DND-41 (cell line): ENCODE measurements around the gene MKS1.

Source experiments
- ATAC-seq: fragments of 200-7000 bp; cut with Tn5 transposase; 3 replicates; pipeline ENCODE4 v1.9.1; 2021; ENCODE audit warnings: low read depth; ENCODE audit not compliant: insufficient read depth
- DNase-seq: peaks from one replicate; pipeline ENCODE4 v3.0.0-alpha.2; 2020
- H2AFZ ChIP-seq: 2 replicates; pipeline ENCODE4 v1.6.0; 2012; ENCODE audit warnings: low read depth, low read length
- H3K27ac ChIP-seq: 2 replicates; pipeline ENCODE4 v1.5.1; 2012; ENCODE audit warnings: low read length, inconsistent platforms
- H3K27me3 ChIP-seq: fragments of 200-600 bp; sonication (generic); 2 replicates; pipeline ENCODE4 v1.6.0; 2012; ENCODE audit warnings: low read length, mild to moderate bottlenecking, inconsistent platforms; ENCODE audit not compliant: insufficient read depth, poor library complexity
- H3K36me3 ChIP-seq: 2 replicates; pipeline ENCODE4 v1.5.1; 2012; ENCODE audit warnings: low read length, inconsistent platforms; ENCODE audit not compliant: insufficient read depth
- H3K4me1 ChIP-seq: 2 replicates; pipeline ENCODE4 v1.5.1; 2012; ENCODE audit warnings: mild to moderate bottlenecking, low read length; ENCODE audit not compliant: insufficient read depth
- H3K4me2 ChIP-seq: 2 replicates; pipeline ENCODE4 v1.6.0; 2012; ENCODE audit warnings: mild to moderate bottlenecking, moderate library complexity, low read length, inconsistent platforms; ENCODE audit not compliant: insufficient read depth
- H3K4me3 ChIP-seq, 2 experiments: fragments of 200-600 bp in 1 of 2; shearing (Covaris generic) in 1 of 2; 2 replicates each; pipeline ENCODE4 v1.5.1; 2012 to 2016; ENCODE audit warnings: inconsistent platforms in 2 of 2, low read length in 2 of 2, mild to moderate bottlenecking in 2 of 2, low read depth in 1 of 2, moderate library complexity in 1 of 2
- H3K79me2 ChIP-seq: 2 replicates; pipeline ENCODE4 v1.6.0; 2012; ENCODE audit warnings: low read length, inconsistent platforms; ENCODE audit not compliant: insufficient read depth
- H3K9ac ChIP-seq: 2 replicates; pipeline ENCODE4 v1.6.0; 2012; ENCODE audit warnings: low read depth, mild to moderate bottlenecking, inconsistent platforms, low read length, moderate library complexity
- H3K9me3 ChIP-seq: 2 replicates; pipeline ENCODE4 v1.5.1; 2012; ENCODE audit warnings: low read length, moderate library complexity, mild to moderate bottlenecking, inconsistent platforms; ENCODE audit not compliant: insufficient read depth, severe bottlenecking
- H4K20me1 ChIP-seq: 2 replicates; pipeline ENCODE4 v1.6.0; 2012; ENCODE audit warnings: low read length; ENCODE audit not compliant: insufficient read depth
- CTCF ChIP-seq: IDR thresholded peaks from 2 replicates; pipeline ENCODE4 v1.5.1; 2012; ENCODE audit warnings: borderline replicate concordance, low read length, moderate library complexity, mild to moderate bottlenecking; ENCODE audit not compliant: poor library complexity, severe bottlenecking; ENCODE audit errors: extremely low read depth
- EZH2 ChIP-seq: IDR thresholded peaks from 3 replicates; pipeline ENCODE4 v1.6.1; 2012; ENCODE audit warnings: borderline replicate concordance, low read depth, mild to moderate bottlenecking, moderate library complexity, low read length, inconsistent platforms; ENCODE audit not compliant: severe bottlenecking

MKS1 gene

GRCh38 chr17:58263773-58264172 is 44.7 kb upstream of the MKS1 start:
- DNase-seq (no peak), ATAC-seq (no peak)
- TF ChIP-seq EZH2 (no peak), CTCF (no peak)
- no peaks in the 10 kb centered on the region for H3K36me3 ChIP-seq
- H4K20me1 ChIP-seq, result no peaks in the 10 kb centered on the region
- no peak overlapping the region for H3K27ac ChIP-seq
- no peak overlapping the region for H2AFZ ChIP-seq
- no peak overlapping the region for H3K4me3 ChIP-seq
- H3K9me3 ChIP-seq, result no peaks in the 10 kb centered on the region
- no peaks in the 10 kb centered on the region for H3K4me1 ChIP-seq
- no peak overlapping the region for H3K9ac ChIP-seq
- H3K27me3 ChIP-seq, result peaks cover 54% of the 10 kb centered on the region
- no peaks in the 10 kb centered on the region for H3K79me2 ChIP-seq
- no peak overlapping the region for H3K4me2 ChIP-seq

- Histone ChIP-seq H3K4me3 (no peak overlapping the region), H3K4me2 (no peak overlapping the region), H3K27me3 (peaks cover 58% of the 10 kb centered on the region), H3K9me3 (no peaks in the 10 kb centered on the region), H3K27ac (no peak overlapping the region), H3K79me2 (no peaks in the 10 kb centered on the region), H3K9ac (no peak overlapping the region), H4K20me1 (no peaks in the 10 kb centered on the region), H3K4me1 (no peaks in the 10 kb centered on the region), H3K36me3 (no peaks in the 10 kb centered on the region), H2AFZ (no peak overlapping the region)
- ATAC-seq, result no peak
- DNase-seq, result no peak
- TF ChIP-seq CTCF (no peak), EZH2 (no peak)
Observed at GRCh38 chr17:58262149-58262548, 43.1 kb upstream of the MKS1 start.

GRCh38 chr17:58254803-58255202 is 35.7 kb upstream of the MKS1 start:
- no peaks in the 10 kb centered on the region for H3K9me3 ChIP-seq
- ATAC-seq (no peak), DNase-seq (no peak)
- H3K9ac ChIP-seq, result no peak overlapping the region
- H3K36me3 ChIP-seq, result no peaks in the 10 kb centered on the region
- H3K79me2 ChIP-seq, result no peaks in the 10 kb centered on the region
- H2AFZ ChIP-seq, result no peak overlapping the region
- no peak overlapping the region for H3K4me2 ChIP-seq
- no peaks in the 10 kb centered on the region; the same call in 1 of the 2 replicates for H4K20me1 ChIP-seq
- H3K4me3 ChIP-seq, result no peak overlapping the region
- no peaks in the 10 kb centered on the region for H3K4me1 ChIP-seq
- no peak for TF ChIP-seq CTCF
- H3K27ac ChIP-seq, result no peak overlapping the region
- H3K27me3 ChIP-seq, result peaks cover 22% of the 10 kb centered on the region

- Histone ChIP-seq H3K27me3 (peaks cover 18% of the 10 kb centered on the region), H3K79me2 (no peaks in the 10 kb centered on the region), H3K9me3 (no peaks in the 10 kb centered on the region), H3K27ac (no peak overlapping the region), H2AFZ (no peak overlapping the region), H4K20me1 (no peaks in the 10 kb centered on the region; the same call in 1 of the 2 replicates), H3K4me2 (no peak overlapping the region), H3K9ac (no peak overlapping the region), H3K4me1 (no peaks in the 10 kb centered on the region), H3K36me3 (no peaks in the 10 kb centered on the region), H3K4me3 (no peak overlapping the region)
- TF ChIP-seq EZH2, result no peak
- TF ChIP-seq CTCF, result no peak
- ATAC-seq, result no peak
- no peak for DNase-seq
Observed at GRCh38 chr17:58253082-58253481, 34.0 kb upstream of the MKS1 start.
